ENCODE measurements around the gene CEP97.
A peak's percentile ranks its signal among the peaks of the same experiment; 100 is the strongest.
"Not testable (repeated sequence)": the region's sequence is repeated elsewhere in the genome, so short reads cannot be mapped to it uniquely, and the experiment has no call there.

CEP97 gene

DNA sequence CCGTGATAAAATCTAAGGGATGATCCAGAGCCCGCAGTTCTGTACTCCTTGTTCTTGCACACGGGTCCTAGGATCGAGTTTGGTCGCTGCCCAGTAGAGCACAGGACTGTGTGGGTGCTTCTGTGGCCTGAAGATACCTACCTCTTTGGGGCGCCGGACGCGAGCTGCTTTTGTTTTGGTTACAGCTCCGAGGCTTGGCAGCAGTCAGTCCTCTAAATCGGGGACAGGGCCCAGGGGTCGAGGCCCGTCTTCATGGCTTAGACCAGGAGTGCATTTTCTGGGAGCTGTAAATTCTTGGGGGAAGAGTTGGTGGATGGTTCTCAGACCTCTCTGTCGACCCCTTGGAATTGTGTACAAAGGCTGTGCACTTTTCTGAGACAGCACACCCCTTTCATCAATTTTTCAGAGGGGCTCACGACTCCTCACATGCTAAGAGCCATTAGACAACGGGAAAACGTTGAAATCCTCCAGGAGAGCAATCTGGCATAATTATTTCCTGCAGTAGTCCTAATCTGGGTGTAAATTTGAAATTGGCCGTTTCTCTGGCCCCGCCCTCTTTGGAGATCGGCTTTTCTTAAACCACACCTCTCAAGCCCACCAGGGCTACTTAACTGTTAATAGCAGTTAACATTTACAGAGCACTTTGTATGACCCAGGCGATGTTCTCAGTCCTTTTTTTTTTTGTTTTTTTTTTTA is 928 bp downstream of the CEP97 start:
- peak overlapping the region; percentile 94 for H3K4me3 Mint-ChIP-seq
- peak overlapping the region; percentile 93 for H3K27ac Mint-ChIP-seq
- peaks cover 15% of the 10 kb centered on the region for H3K36me3 Mint-ChIP-seq (ENCODE audit: low read depth)
- H3K27me3 Mint-ChIP-seq (ENCODE audit: low read depth) = no peaks in the 10 kb centered on the region
- no peaks in the 10 kb centered on the region for H3K9me3 Mint-ChIP-seq
- peaks cover 39% of the 10 kb centered on the region for H3K4me1 Mint-ChIP-seq (ENCODE audit: low read depth)

DNA sequence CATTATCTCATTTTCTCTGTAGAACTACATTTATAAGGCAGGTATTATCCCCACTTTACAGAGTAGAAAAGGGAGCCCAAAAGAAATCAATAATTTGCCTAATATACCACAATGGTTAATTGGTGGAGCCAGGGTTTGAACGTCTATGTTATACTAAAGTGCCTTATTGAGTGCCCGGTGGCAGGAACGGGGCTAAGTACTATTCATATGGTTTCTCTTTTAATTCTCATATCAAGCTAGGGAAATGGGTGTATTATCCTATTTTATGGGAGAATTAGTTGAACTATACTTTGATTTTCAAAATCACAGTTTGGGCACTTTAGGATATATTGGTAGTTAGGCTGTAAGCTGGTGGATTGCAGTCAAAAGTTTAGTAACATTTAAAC is 1.5 kb downstream of the CEP97 start:
- Mint-ChIP-seq H3K36me3 (ENCODE audit: low read depth) (peaks cover 18% of the 10 kb centered on the region), H3K27me3 (ENCODE audit: low read depth) (no peaks in the 10 kb centered on the region), H3K4me3 (peak overlapping the region; percentile 94), H3K4me1 (ENCODE audit: low read depth) (peaks cover 36% of the 10 kb centered on the region), H3K27ac (peak overlapping the region; percentile 93), H3K9me3 (no peaks in the 10 kb centered on the region)

DNA sequence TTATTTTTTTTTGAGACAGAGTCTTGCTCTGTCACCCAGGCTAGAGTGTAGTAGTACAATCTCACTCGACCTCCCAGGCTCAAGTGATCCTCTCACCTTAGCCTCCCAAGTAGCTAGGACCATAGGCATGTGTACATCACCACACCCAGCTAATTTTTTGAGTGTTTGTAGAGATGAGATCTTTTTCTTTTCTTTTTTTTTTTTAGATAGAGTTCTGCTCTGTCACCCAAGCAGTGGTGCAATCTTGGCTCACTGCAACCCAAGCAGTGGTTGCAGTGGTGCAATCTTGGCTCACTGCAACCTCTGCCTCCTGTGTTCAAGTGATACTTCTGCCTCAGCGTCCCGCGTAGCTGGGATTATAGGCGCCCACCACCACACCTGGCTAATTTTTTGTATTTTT is 5.2 kb downstream of the CEP97 start:
- no peak overlapping the region for H3K27ac Mint-ChIP-seq
- no peak overlapping the region for H3K4me3 Mint-ChIP-seq
- H3K36me3 Mint-ChIP-seq (ENCODE audit: low read depth) = peaks cover 43% of the 10 kb centered on the region
- peaks cover 15% of the 10 kb centered on the region for H3K4me1 Mint-ChIP-seq (ENCODE audit: low read depth)
- no peaks in the 10 kb centered on the region for H3K9me3 Mint-ChIP-seq
- no peaks in the 10 kb centered on the region for H3K27me3 Mint-ChIP-seq (ENCODE audit: low read depth)

DNA sequence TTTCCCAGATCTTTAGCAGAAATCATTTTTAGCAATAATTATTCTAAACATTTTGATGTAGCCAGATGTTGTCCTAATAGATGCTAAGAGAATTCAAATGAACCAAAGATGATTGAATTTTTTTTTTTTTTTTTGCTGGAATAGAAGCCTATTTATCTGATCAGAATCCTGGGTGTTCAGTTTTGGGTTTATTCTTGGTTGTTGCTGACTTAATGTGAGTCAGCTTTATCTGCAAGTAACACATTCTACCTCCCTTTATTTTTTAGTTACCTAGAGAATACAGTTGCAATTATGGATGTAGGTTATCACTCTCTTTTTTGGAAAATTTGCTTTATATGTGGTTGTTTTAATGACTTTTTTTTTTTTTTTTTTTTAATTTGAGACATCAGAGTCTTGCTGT is 6.4 kb downstream of the CEP97 start:
- H3K27me3 Mint-ChIP-seq (ENCODE audit: low read depth) = no peaks in the 10 kb centered on the region
- H3K4me1 Mint-ChIP-seq (ENCODE audit: low read depth) = peaks cover 12% of the 10 kb centered on the region
- peaks cover 55% of the 10 kb centered on the region for H3K36me3 Mint-ChIP-seq (ENCODE audit: low read depth)
- no peak overlapping the region for H3K27ac Mint-ChIP-seq
- H3K9me3 Mint-ChIP-seq = no peaks in the 10 kb centered on the region
- no peak overlapping the region for H3K4me3 Mint-ChIP-seq

DNA sequence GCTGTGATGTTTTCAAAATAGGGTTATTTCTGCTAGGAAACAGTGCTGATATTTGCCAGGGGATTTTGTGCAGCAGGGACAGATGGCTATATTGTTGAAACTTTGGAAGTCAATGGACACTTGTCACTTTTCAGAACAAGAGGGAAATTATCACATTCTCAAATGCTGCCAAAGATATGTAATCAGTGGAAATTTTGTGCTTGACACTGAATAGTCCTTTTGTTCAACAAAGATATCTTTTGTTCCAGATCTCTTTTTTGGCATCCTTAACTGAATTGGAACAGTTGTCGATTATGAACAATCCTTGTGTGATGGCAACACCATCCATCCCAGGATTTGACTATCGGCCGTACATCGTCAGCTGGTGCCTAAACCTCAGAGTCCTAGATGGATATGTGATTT is 7.8 kb downstream of the CEP97 start:
- H3K27ac Mint-ChIP-seq = no peak overlapping the region
- H3K9me3 Mint-ChIP-seq = peaks cover 4% of the 10 kb centered on the region
- H3K27me3 Mint-ChIP-seq (ENCODE audit: low read depth) = no peaks in the 10 kb centered on the region
- H3K4me1 Mint-ChIP-seq (ENCODE audit: low read depth) = peaks cover 1% of the 10 kb centered on the region
- H3K36me3 Mint-ChIP-seq (ENCODE audit: low read depth) = peaks cover 65% of the 10 kb centered on the region
- no peak overlapping the region for H3K4me3 Mint-ChIP-seq

DNA sequence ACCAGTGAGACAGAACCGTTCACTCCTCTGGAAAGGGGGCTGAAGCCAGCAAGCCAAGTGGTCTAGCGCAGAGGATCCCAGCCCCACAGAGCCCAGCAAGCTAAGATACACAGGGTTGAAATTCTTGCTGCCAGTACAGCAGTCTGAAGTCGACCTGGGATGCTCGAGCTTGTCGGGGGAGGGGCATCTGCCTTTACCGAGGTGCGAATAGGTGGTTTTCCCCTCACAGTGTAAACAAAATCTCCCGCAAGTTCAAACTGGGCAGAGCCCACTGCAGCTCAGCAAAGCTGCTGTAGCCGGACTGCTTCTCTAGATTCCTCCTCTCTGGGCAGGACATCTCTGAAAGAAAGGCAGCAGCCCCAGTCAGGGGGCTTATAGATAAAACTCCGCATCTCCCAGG is 11.4 kb downstream of the CEP97 start:
- Mint-ChIP-seq H3K9me3 (peaks cover 4% of the 10 kb centered on the region), H3K27ac (no peak overlapping the region)

DNA sequence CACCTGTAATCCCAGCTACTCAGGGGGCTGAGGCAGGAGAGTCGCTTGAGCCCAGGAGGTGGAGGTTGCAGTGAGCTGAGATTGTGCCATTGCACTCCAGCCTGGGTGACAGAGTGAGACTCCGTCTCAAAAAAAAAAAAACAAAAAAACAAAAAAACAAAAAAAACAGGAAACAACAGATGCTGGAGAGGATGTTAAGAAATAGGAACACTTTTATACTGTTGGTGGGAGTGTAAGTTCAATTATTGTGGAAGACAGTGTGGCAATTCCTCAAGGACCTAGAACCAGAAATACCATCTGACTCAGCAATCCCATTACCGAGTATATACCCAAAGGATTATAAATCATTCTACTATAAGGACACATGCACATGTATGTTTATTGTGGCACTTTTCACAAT is 17.5 kb downstream of the CEP97 start:
- H3K27me3 Mint-ChIP-seq (ENCODE audit: low read depth); H3K9me3 Mint-ChIP-seq; H3K4me3 Mint-ChIP-seq; H3K27ac Mint-ChIP-seq; H3K4me1 Mint-ChIP-seq (ENCODE audit: low read depth): not testable (repeated sequence)
- peaks cover 55% of the 10 kb centered on the region for H3K36me3 Mint-ChIP-seq (ENCODE audit: low read depth)

More for the DNA sequence above, 11.4 kb downstream of the CEP97 start:
- H3K4me1 Mint-ChIP-seq (ENCODE audit: low read depth) = no peaks in the 10 kb centered on the region
- H3K27me3 Mint-ChIP-seq (ENCODE audit: low read depth) = no peaks in the 10 kb centered on the region
- no peak overlapping the region for H3K4me3 Mint-ChIP-seq
- H3K36me3 Mint-ChIP-seq (ENCODE audit: low read depth) = peaks cover 77% of the 10 kb centered on the region

DNA sequence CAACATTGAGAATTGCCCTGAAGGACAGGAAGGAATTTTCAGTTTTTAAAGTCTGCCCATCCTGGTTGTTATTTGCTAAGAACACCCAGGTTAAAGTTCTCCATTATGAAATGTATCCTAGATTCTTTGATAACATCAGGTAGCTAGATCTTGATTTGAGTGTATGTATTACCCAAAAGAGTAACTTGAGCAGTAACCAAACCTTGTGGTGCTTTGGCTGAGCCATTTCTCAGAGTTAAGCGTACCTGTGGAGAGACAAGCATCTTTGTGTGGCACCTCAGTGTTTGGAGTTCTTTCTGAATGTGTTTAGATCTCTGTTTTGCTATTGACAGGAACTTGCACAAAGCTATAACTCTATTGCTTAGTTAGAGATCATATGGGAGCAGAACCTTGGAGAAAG is 20.4 kb downstream of the CEP97 start:
- Mint-ChIP-seq H3K27ac (no peak overlapping the region), H3K36me3 (ENCODE audit: low read depth) (peaks cover 38% of the 10 kb centered on the region), H3K9me3 (peaks cover 7% of the 10 kb centered on the region), H3K4me1 (ENCODE audit: low read depth) (peaks cover 4% of the 10 kb centered on the region), H3K27me3 (ENCODE audit: low read depth) (no peaks in the 10 kb centered on the region), H3K4me3 (no peak overlapping the region)

DNA sequence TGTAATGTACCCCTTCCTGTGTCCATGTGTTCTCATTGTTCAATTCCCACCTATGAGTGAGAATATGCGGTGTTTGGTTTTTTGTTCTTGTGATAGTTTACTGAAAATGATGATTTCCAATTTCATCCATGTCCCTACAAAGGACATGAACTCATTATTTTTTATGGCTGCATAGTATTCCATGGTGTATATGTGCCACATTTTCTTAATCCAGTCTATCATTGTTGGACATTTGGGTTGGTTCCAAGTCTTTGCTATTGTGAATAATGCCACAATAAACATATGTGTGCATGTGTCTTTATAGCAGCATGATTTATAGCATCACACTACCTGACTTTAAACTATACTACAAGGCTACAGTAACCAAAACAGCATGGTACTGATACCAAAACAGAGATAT is 21.5 kb downstream of the CEP97 start:
- H3K4me3 Mint-ChIP-seq; H3K4me1 Mint-ChIP-seq (ENCODE audit: low read depth); H3K27me3 Mint-ChIP-seq (ENCODE audit: low read depth); H3K27ac Mint-ChIP-seq: not testable (repeated sequence)
- Mint-ChIP-seq H3K9me3 (peaks cover 12% of the 10 kb centered on the region), H3K36me3 (ENCODE audit: low read depth) (peaks cover 35% of the 10 kb centered on the region)

DNA sequence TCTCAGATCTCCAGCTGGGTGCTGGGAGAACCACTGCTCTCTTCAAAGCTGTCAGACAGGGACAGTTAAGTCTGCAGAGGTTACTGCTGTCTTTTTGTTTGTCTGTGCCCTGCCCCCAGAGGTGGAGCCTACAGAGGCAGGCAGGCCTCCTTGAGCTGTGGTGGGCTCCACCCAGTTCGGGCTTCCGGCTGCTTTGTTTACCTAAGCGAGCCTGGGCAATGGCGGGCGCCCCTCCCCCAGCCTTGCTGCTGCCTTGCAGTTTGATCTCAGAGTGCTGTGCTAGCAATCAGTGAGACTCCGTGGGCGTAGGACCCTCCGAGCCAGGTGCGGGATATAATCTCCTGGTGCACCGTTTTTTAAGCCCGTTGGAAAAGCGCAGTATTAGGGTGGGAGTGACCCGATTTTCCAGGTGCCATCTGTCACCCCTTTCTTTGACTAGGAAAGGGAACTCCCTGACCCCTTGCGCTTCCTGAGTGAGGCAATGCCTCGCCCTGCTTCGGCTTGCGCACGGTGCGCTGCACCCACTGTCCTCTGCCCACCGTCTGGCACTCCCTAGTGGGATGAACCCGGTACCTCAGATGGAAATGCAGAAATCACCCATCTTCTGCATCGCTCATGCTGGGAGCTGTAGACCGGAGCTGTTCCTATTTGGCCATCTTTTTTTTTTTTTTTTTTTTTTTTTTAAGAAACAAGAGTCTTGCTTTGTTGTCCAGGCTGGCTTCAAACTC is 29.1 kb downstream of the CEP97 start:
- peaks cover 51% of the 10 kb centered on the region for H3K36me3 Mint-ChIP-seq (ENCODE audit: low read depth)
- not testable (repeated sequence) for H3K4me3 Mint-ChIP-seq; H3K27me3 Mint-ChIP-seq (ENCODE audit: low read depth); H3K27ac Mint-ChIP-seq; H3K9me3 Mint-ChIP-seq; H3K4me1 Mint-ChIP-seq (ENCODE audit: low read depth)

DNA sequence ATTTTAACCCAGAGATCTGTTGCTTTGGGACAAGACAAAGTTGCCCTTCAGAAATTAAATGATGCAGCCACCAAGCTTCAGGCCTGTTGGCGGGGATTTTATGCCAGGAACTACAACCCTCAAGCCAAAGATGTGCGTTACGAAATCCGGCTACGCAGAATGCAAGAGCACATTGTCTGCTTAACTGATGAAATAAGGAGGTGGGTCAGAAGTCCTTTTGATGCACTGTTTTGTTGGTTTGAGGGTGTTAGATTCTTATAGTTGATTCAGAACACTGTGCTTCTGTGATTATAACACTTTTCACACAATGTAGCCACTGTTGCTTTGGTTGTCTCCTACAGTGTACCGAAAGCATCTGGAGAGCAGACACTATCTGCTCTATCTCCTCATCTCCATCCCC is 33.8 kb downstream of the CEP97 start:
- Mint-ChIP-seq H3K4me3 (no peak overlapping the region), H3K36me3 (ENCODE audit: low read depth) (peaks cover 61% of the 10 kb centered on the region), H3K27ac (no peak overlapping the region), H3K9me3 (no peaks in the 10 kb centered on the region), H3K4me1 (ENCODE audit: low read depth) (peaks cover 21% of the 10 kb centered on the region), H3K27me3 (ENCODE audit: low read depth) (no peaks in the 10 kb centered on the region)

DNA sequence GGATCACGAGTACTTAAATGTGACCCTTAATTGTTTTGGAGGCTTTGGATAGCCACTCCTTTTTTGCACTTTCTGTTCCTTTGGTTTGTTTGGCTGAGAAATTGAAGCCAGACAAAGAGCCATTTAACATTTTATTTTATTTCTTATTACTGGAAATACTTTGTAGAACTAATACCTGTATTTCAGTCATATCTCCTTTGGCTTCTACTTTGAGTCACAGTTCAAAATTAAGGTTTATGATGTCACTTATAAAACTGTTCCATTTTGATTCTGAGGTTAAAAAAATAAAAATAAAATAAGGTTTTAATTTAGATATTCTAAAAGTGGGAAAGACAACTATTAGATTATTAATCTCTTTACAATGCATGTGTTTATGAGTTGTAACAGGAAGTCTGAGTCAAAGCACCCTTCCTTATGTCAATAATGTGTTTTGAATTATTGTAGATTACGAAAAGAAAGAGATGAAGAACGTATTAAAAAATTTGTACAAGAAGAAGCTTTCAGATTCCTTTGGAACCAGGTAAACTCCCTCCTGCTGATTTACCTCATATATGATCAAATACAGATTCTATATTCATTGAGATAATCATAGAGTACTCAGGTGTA is 37.7 kb downstream of the CEP97 start:
- no peaks in the 10 kb centered on the region for H3K27me3 Mint-ChIP-seq (ENCODE audit: low read depth)
- H3K9me3 Mint-ChIP-seq = no peaks in the 10 kb centered on the region
- H3K4me1 Mint-ChIP-seq (ENCODE audit: low read depth) = peaks cover 16% of the 10 kb centered on the region
- H3K4me3 Mint-ChIP-seq = no peak overlapping the region
- no peak overlapping the region for H3K27ac Mint-ChIP-seq
- H3K36me3 Mint-ChIP-seq (ENCODE audit: low read depth) = peaks cover 45% of the 10 kb centered on the region

DNA sequence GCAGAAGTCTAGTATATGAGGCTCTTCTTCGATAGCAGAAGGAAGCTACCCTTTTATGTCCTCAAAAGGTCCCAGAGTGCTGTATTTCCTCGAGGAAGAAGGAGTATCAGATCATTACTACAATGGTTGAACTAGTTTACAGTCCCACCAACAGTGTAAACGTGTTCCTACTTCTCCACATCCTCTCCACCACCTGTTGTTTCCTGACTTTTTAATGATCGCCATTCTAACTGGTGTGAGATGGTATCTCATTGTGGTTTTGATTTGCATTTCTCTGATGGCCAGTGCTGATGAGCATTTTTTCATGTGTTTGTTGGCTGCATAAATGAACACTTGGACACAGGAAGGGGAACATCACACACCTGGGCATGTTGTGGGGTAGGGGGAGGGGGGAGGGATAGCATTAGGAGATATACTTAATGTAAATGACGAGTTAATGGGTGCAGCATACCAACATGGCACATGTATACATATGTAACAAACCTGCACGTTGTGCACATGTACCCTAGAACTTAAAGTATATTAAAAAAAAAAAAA is 53.4 kb downstream of the CEP97 start:
- H3K4me1 Mint-ChIP-seq (ENCODE audit: low read depth) = peaks cover 30% of the 10 kb centered on the region

DNA sequence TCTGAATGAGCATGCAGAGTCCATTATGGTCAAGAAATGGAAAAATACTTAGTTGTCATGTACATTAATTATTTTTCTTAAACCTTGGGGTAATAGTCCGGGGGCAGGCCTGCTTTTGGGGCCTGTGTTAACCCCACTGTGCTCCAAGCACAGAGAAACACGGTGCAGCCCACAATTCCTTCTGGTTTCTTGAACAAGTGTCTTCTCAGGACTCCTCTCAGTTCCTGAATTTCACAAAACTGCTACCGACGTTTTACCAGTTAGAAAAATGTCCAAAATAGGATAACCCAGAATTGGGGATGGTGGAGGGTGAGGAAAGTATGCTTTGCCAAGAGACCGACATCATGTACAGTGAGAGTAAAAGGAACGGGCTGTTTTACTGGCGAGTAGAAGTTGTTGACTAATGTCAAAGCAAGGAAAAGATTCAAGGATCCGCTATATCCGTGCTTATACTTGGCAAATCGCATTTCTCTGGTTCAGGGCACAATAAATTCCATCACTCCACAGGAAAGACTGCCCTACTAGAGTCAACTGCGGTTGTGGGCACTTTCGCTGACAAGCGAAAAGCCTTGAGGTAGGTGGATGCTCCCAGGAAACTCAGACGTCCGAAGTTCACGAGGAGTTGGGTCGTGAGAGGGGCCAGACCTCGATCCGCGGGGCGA is 54.1 kb downstream of the CEP97 start:
- Mint-ChIP-seq H3K4me3 (peak overlapping the region; percentile 90), H3K4me1 (ENCODE audit: low read depth) (peaks cover 30% of the 10 kb centered on the region), H3K36me3 (ENCODE audit: low read depth) (peaks cover 4% of the 10 kb centered on the region), H3K27ac (peak overlapping the region; percentile 91), H3K27me3 (ENCODE audit: low read depth) (no peaks in the 10 kb centered on the region), H3K9me3 (no peaks in the 10 kb centered on the region)

More for the DNA sequence above, 53.4 kb downstream of the CEP97 start:
- H3K27me3 Mint-ChIP-seq (ENCODE audit: low read depth); H3K9me3 Mint-ChIP-seq; H3K27ac Mint-ChIP-seq; H3K36me3 Mint-ChIP-seq (ENCODE audit: low read depth): not testable (repeated sequence)
- H3K4me3 Mint-ChIP-seq = peak overlapping the region; percentile 21

Data from T-helper 1 cell treated with Interleukin-12 subunit alpha and Interleukin-12 subunit beta and Interleukin-4 antibody, amounts not matched to agents 30 μg/mL and 1 μg/mL, for 36 hours (primary cell).